HG02763 (cell line): ENCODE measurements around the gene BORCS5.
A peak's percentile ranks its signal among the peaks of the same experiment; 100 is the strongest.
"Not testable (repeated sequence)": the region's sequence is repeated elsewhere in the genome, so short reads cannot be mapped to it uniquely, and the experiment has no call there.

Source experiments
- ATAC-seq: cut with Tn5 transposase; IDR thresholded peaks from one replicate; pipeline ENCODE4 v1.9.1; 2021; ENCODE audit warnings: mild to moderate bottlenecking, moderate library complexity; ENCODE audit not compliant: unreplicated experiment

BORCS5 gene

DNA sequence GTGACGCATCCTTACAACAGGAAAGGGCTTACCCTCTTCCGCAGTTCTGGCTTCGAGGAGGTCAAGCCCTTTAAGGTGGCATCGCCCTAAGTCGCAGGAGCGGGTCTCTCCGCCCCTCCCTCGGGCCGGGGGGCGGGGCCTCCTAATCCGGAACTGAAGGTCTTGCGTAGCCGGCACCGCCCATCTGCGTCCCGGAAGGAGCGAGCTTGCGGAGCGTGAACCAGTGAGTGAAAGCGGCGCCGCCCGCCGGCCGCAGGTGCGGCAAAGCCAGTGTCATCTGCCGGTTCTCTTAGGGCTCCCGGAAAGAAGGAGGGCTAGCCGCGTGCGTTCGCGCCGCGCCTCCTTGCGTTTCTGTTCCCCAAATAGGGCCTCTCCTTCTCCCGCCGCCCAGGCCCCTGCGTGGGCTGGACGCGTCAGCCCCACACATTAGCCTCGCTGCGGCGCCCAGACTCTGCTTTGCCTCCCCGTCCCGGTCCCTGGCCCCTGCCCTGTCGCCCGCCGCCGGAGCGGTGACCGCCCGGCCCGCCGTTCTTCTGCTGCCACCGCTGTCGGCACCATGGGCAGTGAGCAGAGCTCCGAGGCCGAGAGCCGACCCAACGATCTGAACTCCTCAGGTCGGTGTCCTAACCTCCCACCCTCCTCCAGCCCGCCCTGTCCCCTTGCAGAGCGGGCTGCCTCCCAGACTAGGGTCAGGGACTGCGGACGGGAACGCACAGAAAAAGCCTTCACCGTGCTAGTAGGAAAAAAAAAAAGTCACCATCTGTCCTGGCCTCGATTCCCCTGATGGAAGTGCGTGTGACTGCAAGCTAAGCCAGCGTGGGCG lies at the start of gene BORCS5:
TSS of gene BORCS5 (plus strand) at position 183 of the 823 bp plus-strand sequence. CDS start at position 557, 374 bp downstream.
- ATAC-seq = peak; percentile 90

DNA sequence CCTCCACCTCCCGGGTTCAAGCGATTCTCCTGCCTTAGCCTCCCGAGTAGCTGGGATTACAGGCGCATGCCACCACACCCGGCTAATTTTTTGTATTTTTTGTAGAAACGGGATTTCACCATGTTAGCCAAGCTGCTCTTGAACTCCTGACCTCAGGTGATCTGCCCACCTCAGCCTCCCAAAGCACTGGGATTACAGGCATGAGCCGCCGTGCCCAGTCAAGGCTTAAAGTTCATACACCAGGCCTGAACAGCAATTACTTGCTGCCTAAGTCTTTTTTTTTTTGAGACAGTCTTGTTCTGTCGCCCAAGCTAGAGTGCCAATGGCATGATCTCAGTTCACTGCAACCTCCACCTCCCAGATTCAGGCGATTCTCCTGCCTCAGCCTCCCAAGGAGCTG lies 46.2 kb upstream of the BORCS5 start:
- ATAC-seq = not testable (repeated sequence)

DNA sequence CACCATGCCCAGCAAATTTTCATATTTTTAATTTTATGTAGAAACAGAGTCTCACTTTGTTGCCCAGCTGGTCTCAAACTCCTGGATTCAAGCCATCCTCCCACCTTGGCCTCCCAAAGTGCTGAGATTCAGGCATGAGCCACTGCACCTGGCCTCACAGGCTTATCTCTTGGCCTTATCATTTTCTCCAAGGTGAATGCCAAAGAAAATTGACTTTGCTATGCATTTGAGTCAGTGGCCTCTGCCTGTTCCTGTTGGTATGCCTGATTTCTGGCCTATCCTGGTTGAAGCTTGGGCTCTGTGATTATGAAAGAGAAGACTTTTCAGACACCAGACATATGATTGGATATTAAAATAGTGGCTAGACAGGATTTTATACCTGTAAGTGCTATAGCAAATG lies 41.0 kb upstream of the BORCS5 start:
- ATAC-seq = no peak

DNA sequence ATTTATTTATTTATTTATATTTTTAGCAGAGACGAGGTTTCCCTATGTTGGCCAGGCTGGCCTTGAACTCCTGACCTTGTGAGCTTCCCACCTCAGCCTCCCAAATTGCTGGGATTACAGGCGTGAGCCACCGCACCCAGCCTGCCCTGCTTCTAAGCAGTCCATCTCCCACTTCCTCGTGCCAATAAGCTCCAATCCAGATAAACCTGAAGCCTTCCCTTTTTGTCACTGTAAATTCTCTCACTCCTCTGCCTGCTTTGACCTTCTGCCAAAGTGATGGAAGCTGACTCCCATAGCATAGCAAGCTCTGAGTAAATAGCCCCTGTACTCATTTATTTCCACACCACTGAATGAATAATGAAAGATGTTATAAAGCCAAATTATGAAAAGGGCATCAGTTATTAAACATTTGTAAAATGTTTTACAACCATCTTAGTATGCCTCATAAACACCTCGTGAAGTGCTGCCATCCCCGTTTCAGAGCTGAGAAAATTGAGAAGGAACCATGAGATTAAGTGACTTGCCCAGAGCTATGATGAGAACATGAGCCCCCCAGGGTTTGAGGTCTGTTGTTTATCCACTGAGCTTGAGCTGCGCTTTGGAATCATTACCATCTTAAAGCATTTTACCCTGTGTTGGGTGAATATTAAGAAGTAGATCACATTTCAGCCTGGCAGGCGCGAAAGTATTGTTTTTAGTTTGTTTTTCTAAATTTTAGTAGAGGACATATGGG lies 37.3 kb upstream of the BORCS5 start:
- ATAC-seq = no peak

DNA sequence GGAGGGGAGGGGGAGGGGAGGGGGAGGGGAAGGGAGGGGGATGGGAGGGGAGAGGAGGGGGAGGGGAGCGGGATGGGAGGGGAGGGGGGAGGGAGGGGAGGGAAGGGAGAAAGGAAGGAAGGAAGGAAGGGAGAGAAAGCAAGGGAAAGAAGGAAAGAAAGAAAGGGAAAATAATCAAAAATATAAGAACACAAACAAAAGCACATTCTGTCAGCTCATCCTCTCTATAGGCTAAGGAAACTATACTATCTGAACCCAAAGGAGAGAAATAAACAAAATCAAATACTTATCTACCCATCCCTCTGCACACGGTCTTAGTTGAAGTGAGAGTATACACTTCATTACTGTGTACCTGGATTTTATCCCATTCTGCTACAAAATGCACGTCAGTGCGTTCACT lies 33.8 kb upstream of the BORCS5 start:
- no peak for ATAC-seq

DNA sequence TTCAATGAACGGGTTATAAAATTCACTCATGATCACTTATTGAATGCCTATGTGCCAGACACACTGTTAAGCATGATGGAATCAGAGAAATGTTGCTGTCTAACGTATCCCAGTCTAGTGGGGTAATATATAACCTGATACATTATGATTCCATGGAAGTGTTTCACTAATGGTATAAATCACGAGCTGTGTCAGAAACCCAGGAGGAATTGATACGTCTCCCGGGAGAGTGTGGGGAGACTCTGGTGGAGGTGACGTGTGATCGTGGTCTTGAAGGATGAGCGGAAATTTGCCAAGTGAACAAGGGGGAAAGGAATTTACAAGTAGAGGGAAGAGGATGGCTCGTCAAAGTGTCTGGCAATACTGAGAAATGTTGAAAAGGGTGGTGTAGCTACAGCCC lies 33.3 kb upstream of the BORCS5 start:
- ATAC-seq = no peak

DNA sequence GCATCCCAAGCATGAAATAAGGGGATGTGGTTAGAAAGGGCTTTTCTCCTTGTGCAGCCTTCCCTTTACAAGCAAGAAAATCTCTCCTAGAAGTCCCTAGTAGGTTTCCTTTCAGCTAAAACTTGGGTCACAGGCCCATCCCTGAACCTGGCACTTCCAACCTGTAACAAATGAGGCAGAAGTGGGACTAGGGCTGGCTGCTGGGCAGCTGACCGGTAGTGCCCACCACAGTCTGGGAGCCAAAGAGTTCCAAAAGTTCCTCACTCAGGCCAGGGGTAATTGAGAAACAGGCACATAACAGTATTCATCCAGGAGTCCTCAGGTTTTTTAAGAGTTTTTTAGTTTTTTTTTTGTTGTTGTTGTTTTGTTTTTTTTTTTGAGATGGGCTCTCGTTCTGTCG lies 30.6 kb upstream of the BORCS5 start:
- no peak for ATAC-seq

DNA sequence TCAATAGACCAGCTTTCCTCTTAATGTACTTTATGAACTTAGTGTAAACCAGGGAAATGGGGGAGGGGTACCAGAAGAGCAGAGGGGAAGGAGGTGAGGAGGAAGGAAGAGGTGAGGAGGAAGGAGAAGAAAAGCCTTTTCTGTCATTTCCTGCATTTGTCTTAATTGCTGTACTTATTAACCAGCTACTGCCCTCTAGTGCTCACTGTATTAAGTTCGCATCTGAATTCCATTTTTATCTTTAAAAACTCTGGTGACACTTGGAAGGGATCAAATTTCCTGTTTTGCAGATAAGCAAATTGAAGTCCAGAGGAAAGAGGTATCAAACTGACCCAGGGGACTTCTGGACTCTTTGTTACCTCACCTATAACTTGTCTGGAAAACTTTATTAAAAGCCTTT lies 29.1 kb upstream of the BORCS5 start:
- no peak for ATAC-seq

DNA sequence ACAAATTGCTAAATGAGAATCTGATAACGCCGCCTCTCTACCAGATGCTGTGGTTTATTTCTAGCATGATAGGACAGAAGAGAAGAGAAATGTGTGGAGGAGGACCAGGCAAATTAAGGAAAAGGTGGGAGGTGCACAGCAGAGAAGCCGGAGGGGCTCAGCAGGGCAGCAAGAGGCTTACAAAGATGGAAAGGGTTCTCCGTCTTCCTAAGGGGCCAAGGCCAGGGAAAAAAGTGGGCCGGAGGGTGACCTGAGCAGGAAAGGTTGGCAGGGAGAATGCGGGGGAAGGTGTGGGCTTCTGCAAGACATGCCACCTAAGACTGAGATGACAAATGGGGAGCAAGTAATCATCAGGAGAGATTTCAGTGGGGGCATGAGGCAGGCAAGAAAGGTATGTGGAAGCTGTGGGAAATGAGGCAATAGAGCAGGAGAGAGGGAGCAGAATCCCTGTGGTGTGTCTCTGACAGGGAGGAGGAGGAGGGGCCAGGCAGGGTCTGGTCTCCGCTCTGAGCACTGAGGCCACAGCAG lies 25.6 kb upstream of the BORCS5 start:
- ATAC-seq = no peak

DNA sequence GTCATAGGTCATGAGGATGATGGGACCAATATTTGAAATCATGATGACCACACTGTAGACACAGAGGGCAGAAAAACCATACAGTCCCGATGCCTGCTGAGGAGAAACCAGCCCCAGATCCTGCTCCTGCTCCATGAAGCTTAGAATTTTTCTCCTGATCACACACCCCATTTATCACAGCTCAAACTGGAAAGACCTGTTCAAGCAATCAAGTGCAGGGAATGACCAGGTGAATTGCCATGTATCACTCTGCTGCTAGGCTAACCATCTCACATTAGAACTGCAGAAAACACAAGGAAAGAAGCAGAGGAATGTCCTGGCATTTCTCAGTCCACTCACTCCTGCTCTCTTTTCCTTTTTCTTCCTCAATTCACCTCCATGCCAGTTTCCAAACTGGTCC lies 25.0 kb upstream of the BORCS5 start:
- ATAC-seq = no peak

DNA sequence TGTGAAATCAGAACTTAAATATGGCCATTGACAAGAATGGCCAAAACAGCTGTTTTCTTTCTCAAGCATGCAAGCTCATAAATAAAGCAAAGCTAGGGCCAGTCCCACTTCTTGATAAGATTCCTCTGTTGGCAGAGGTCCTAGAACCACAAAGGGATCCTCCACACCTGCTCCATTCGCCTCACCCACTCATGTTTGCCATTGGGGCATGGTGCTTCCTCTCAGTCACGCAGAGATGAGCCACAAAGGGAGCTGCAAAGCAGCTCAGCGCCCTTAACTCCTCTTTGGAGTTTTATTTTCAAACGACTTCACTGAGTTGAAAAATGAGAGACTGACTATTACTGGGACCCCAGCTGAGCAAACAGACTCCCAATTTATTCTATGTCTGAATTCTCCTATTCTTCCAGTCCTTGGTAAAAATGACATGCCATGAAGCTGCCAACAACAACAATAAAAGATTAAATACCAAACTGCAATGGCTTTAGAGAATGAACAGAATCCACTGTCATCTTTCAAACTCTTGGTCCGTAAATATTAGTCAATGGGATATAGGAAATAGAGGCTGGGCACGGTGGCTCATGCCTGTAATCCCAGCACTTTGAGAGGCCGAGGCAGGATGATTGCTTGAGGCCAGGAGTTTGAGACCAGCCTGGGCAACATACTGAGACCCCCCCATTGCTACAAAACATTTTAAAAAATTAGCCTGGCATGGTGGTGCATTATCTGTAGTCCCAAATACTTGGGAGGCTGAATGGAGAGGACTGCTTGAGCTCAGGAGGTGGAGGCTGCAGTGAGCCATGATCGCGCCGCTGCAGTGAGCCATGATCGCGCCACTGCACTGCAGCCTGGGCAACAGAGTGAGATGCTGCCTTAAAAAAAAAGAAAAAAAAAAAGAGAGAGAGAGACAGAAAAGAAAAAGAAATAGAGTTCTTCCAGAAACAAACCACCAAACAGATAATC lies 23.2 kb upstream of the BORCS5 start:
- ATAC-seq = no peak

DNA sequence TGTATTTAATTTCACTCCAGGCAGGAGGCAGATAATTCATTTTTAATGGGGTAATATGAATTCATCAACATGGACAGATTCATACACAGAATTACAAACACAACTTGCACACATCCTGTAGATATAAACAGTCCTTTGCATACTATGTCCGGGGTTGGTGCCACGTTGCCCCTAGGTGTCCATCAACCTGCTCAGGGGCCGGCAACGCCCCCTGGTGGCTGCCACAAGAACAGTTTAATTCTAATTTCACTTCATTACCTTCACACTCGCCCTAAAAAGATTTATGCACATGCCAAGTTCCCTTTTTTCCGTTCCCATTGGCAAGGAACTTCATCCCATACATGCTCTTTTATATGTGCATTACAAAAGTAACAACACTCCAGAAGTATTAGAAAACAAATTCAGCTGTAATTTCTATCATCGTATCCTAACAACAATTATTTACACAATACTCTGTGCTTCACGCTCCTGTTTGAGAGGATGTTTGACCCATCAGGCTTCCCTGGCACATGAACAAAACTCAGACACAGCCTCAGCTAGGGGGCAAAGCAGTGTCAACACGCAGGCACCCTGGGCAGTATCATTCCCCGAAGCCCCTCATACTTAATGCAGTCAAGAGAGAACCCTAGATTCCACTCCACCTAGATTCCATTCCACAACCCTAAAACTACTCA lies 22.4 kb upstream of the BORCS5 start:
- no peak for ATAC-seq

DNA sequence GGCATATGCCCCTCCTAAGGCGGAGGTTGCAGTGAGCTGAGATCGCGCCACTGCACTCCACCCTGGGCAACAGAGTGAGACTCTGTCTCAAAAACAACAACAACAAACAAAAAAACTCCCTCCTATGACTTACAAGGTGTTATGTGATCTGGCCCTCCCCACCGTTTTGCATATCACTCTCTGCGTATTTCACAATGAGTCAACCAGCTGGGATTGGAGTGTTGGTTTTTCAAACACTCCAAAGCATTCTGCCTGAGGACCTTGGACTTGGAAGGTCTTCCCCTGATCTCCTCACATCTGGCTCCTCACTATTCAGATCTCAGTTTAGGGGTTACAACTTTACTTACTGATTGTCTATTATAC lies 20.8 kb upstream of the BORCS5 start:
- ATAC-seq = no peak

DNA sequence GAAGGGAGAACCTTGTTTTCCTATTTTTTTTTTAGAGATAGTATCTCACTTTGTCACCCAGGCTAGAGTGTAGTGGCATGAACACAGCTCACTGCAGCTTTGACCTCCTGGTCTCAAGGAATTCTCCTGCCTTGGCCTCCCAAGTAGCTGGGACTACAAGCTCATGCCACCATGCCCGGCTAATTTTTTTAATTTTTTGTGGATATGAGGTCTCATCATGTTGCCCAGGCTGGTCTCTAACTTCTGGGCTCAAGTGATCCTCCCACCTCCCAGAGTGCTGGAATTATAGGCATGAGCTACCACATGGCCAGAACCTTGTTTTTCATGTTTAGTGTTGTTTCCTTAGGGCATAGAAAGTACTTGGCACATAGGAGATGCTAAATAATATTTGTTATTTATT lies 20.4 kb upstream of the BORCS5 start:
- no peak for ATAC-seq

DNA sequence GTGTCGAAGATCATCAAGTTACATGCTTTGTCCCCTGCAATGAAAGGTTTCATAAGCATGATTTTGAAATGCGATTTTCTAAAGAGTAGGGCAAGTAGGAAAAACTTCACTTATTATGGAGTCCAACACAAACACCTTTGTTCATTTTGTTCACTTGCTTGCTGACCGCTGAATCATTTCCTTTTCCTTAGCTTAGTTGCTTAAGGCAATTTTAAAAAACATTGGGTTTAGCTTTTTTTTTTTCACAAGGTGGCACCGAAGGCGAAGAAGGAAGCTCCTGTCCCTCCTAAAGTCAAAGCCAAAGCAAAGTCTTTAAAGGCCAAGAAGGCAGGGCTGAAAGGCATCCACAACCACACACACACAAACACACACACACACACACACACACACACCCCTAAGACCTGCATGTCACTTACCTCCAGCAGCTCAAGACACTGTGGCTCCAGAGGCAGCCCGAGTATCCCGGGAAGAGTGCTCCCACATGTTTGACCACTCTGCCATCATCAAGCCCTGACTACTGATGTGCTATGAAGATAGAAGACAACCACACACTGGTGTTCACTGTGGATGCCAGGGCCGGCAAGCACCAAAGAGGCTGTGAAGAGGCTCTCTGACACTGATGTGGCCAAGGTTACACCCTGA lies 18.2 kb upstream of the BORCS5 start:
- no peak for ATAC-seq

DNA sequence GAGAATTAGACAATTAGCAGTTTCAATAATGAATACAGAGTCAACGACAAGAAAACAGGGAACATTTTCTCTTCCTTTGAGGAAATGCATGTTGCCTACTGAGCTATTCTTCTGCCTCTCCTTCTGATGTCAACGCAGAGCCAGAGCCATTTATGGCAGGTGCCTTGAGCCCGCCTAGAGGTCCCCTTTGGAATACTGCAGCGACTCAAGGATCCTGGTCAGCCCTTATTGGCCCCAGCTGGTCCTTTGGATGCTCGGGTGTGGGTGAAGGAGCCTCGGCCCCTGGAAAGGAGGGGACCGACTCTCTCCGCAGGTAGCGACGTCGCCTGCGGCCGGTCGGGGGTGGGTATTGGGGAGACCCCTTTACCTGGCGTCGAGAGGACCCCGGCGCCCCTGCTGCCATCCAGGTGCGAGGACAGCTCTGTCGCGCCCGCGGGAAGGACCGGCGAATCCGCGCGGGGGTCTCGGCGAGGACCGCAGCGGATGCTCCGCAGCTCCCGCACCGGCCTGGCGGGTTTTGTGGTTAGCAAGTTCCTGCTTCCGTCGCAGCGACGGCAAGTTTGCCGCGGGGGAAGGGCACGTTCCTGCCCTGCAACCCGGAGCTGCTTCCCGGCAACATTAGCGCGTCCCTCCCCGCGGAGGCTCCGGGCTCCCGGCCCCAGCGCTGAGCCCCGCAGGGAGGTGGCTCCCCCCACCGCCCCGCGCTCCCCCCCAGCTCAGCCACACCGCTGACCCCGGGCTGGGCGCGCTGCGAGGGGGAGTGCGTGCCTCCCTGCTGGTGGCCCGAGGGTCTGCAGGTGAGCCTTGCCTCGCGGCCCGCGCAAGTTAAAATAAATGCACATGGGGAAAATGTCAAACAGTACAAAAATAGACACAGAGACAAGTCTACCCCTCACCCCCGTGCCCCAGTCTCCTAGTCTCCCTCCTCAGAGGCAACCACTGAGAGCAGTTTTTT lies 6.9 kb upstream of the BORCS5 start, which contains the start of gene MANSC1:
TSS of gene MANSC1 (minus strand) at position 532 of the 955 bp plus-strand sequence. CDS start 6,928 bp downstream, outside the sequence.
- ATAC-seq = no peak

DNA sequence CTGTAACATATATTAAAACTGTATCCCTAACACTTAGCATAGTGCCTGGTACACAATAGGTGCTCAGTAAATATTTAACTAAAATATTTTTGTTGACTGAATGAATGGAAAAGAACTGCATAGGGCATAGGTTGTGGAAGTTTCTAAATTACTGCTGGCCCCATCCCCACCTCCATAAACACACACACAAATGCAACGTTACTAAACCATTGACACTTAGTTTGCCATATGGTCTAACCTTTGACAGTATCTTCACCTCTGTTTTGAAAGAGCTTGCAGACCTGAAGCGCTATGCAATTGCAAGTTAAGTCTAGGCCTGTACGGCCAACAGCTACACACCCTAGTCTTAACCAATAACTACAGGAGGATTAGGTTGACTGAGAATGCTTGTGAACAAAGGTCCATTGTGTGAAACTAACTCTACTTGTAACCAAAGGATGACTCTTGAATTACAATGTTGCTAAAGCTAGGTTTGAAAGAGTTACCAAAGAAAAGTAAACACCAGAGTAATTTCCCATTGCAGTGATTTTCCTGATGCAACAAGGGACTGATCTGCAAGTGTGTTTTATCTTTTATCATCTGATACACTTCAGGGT lies 5.9 kb upstream of the BORCS5 start:
- ATAC-seq = no peak

DNA sequence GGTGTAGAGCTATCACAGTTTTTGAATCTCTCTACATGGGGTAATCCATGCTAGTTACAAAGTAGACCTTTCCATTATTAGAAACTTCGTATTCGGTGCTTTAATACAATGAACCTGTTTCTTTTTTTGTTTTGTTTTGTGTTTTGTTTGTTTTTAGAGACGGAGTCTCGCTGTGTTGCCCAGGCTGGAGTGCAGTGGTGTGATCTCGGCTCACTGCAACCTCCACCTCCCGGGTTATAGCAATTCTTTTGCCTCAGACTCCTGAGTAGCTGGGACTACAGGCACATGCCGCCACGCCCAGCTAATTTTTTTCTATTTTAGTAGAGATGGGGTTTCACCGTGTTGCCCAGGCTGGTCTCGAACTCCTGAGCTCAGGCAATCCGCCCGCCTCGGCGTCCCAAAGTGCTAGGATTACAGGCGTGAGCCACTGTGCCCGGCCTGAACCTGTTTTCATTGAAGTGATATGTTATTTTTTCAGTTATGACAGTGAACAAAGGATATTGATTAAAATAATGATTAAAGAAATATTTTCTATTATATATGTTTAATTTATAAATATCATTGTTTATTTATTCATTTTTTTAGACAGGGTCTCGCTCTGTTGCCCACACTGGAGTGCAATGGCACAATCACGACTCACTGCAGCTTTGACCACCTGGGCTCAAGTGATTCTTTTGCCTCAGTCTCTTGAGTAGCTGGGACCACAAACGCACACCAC lies 5.3 kb upstream of the BORCS5 start:
- not testable (repeated sequence) for ATAC-seq
